Keratinocyte (primary cell): ENCODE measurements around the gene ZNF558. TPM values are rescaled to one million over a fixed set of nuclear protein-coding genes. Genes with fewer than 3 reads are reported as not detected.
"Not testable (repeated sequence)": the region's sequence is repeated elsewhere in the genome, so short reads cannot be mapped to it uniquely, and the experiment has no call there.

Source experiments
- DNase-seq: peaks from one replicate; pipeline ENCODE4 v3.0.0-alpha.2; 2011; ENCODE audit warnings: low read depth, missing footprints, low spot score
- FAIRE-seq: peaks from 2 replicates; lab custom pipeline; 2011; peaks lifted over from hg19 to GRCh38; lab: Jason Lieb, UNC
- H2AFZ ChIP-seq: 2 replicates; pipeline ENCODE4 v1.6.0; 2012; ENCODE audit warnings: low read length, control low read depth, inconsistent platforms; ENCODE audit not compliant: control insufficient read depth
- H3K27ac ChIP-seq: 2 replicates; pipeline ENCODE4 v1.5.1; 2011; ENCODE audit warnings: low read length; ENCODE audit not compliant: control insufficient read depth, insufficient read depth
- H3K27me3 ChIP-seq: 3 replicates; pipeline ENCODE4 v1.6.0; 2011; ENCODE audit warnings: low read length; ENCODE audit not compliant: control insufficient read depth, insufficient read depth; ENCODE audit errors: extremely low read depth
- H3K36me3 ChIP-seq, 2 experiments: 2 replicates in 1 of 2; 3 replicates in 1 of 2; pipeline ENCODE4 v1.5.1; 2011; ENCODE audit warnings: low read length in 2 of 2, mild to moderate bottlenecking in 1 of 2; ENCODE audit not compliant: control insufficient read depth in 2 of 2, insufficient read depth in 2 of 2; ENCODE audit errors: extremely low read depth in 1 of 2
- H3K4me1 ChIP-seq: 3 replicates; pipeline ENCODE4 v1.5.1; 2011; ENCODE audit warnings: low read length; ENCODE audit not compliant: control insufficient read depth, insufficient read depth; ENCODE audit errors: extremely low read depth
- H3K4me2 ChIP-seq: 3 replicates; pipeline ENCODE4 v1.6.0; 2011; ENCODE audit warnings: low read depth, low read length; ENCODE audit not compliant: control insufficient read depth, insufficient read depth; ENCODE audit errors: extremely low read depth
- H3K4me3 ChIP-seq, 3 experiments: fragments of 200-600 bp in 1 of 3; sonication (generic) in 1 of 3; 2 replicates in 2 of 3; 3 replicates in 1 of 3; pipeline ENCODE4 v1.5.1; 2011 to 2016; ENCODE audit warnings: low read length in 3 of 3, mild to moderate bottlenecking in 3 of 3, control low read depth in 2 of 3, inconsistent platforms in 1 of 3, low read depth in 1 of 3, mixed read lengths in 1 of 3, mixed run types in 1 of 3, moderate library complexity in 1 of 3; ENCODE audit not compliant: control insufficient read depth in 2 of 3, insufficient read depth in 2 of 3; ENCODE audit errors: extremely low read depth in 1 of 3
- H3K79me2 ChIP-seq: 2 replicates; pipeline ENCODE4 v1.6.0; 2012; ENCODE audit warnings: low read length; ENCODE audit not compliant: control insufficient read depth, insufficient read depth
- H3K9ac ChIP-seq: 3 replicates; pipeline ENCODE4 v1.6.0; 2011; ENCODE audit warnings: low read length; ENCODE audit not compliant: control insufficient read depth, insufficient read depth; ENCODE audit errors: extremely low read depth
- H3K9me1 ChIP-seq: 3 replicates; pipeline ENCODE4 v1.6.0; 2011; ENCODE audit warnings: low read length; ENCODE audit not compliant: control insufficient read depth, insufficient read depth; ENCODE audit errors: extremely low read depth
- H3K9me3 ChIP-seq: 2 replicates; pipeline ENCODE4 v1.5.1; 2012; ENCODE audit warnings: low read depth, low read length; ENCODE audit not compliant: control insufficient read depth
- H4K20me1 ChIP-seq: 3 replicates; pipeline ENCODE4 v1.6.0; 2011; ENCODE audit warnings: low read length; ENCODE audit not compliant: control insufficient read depth, insufficient read depth; ENCODE audit errors: extremely low read depth
- EZH2 ChIP-seq: IDR thresholded peaks from one replicate; pipeline ENCODE4 v1.6.1; 2012; ENCODE audit warnings: inconsistent platforms, mild to moderate bottlenecking, low read length, moderate library complexity
- dilution Hi-C: fragments of 300-500 bp; cut with MboI; formaldehyde crosslinking; loops from one replicate; pipeline ENCODE4 v1.7.0; 2020; ENCODE audit warnings: low sequenced_read_pairs; ENCODE audit not compliant: extremely low pct_ligation_motif_present
- polyA plus RNA-seq, 5 experiments: library from polyadenylated mRNA; depleted of rRNA in 3 of 5; stranded (reverse) in 3 of 5; stranded (forward) in 1 of 5; unstranded in 1 of 5; fragments of >200 nt; gene quantifications; 1 replicate in 1 of 5; 2 replicates in 3 of 5; 3 replicates in 1 of 5; pipeline versions ENCODE4 v1.2.1 to v1.2.3, GENCODE V29; 2011 to 2012; ENCODE audit warnings: missing spikeins in 2 of 5, low read depth in 1 of 5, low replicate concordance in 1 of 5
- TF ChIP-seq, protein P1 (sequence below), 3 experiments: IDR thresholded peaks in 1 of 3; conservative IDR thresholded peaks in 1 of 3; optimal IDR thresholded peaks in 1 of 3; 2 replicates in 2 of 3; 3 replicates in 1 of 3; pipeline versions ENCODE3 to v1.5.1; 2011; ENCODE audit warnings: low read length in 3 of 3, mild to moderate bottlenecking in 3 of 3, moderate library complexity in 2 of 3, control low read depth in 1 of 3, inconsistent platforms in 1 of 3; ENCODE audit not compliant: insufficient read depth in 2 of 3; ENCODE audit errors: extremely low read depth in 1 of 3

Gene ZNF558
- polyA plus RNA-seq, 1 donor (not counting 4 experiments of a cell fraction or from before 2014, with no cell fraction given): 17.1 TPM

GRCh38 chr19:8806661-8807060 lies 25.4 kb downstream of the ZNF558 start:
- dilution Hi-C loops: no loop called here
- Histone ChIP-seq H3K27ac (no peak overlapping the region), H3K9me1 (no peaks in the 10 kb centered on the region), H3K36me3 (peaks cover 8 to 18% of the 10 kb centered on the region in 2 experiments), H3K79me2 (no peaks in the 10 kb centered on the region), H3K4me2 (no peak overlapping the region), H4K20me1 (no peaks in the 10 kb centered on the region), H3K4me1 (no peaks in the 10 kb centered on the region), H3K4me3 (no peak overlapping the region), H3K27me3 (no peaks in the 10 kb centered on the region), H2AFZ (no peak overlapping the region), H3K9me3 (peaks cover 21% of the 10 kb centered on the region), H3K9ac (no peak overlapping the region)
- FAIRE-seq (no peak), DNase-seq (no peak)
- no peak for TF ChIP-seq EZH2
- TF ChIP-seq, protein P1, sequence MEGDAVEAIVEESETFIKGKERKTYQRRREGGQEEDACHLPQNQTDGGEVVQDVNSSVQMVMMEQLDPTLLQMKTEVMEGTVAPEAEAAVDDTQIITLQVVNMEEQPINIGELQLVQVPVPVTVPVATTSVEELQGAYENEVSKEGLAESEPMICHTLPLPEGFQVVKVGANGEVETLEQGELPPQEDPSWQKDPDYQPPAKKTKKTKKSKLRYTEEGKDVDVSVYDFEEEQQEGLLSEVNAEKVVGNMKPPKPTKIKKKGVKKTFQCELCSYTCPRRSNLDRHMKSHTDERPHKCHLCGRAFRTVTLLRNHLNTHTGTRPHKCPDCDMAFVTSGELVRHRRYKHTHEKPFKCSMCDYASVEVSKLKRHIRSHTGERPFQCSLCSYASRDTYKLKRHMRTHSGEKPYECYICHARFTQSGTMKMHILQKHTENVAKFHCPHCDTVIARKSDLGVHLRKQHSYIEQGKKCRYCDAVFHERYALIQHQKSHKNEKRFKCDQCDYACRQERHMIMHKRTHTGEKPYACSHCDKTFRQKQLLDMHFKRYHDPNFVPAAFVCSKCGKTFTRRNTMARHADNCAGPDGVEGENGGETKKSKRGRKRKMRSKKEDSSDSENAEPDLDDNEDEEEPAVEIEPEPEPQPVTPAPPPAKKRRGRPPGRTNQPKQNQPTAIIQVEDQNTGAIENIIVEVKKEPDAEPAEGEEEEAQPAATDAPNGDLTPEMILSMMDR (optimal IDR thresholded peaks at IDR 0.05 in 1 of 3, IDR thresholded peaks at IDR 0.05 in 1 of 3, conservative IDR thresholded peaks at IDR 0.05 in 1 of 3; ENCODE audit: extremely low read depth in 1 of 3, insufficient read depth in 2 of 3, low read length in 3 of 3): no peak

GRCh38 chr19:8794823-8795222 lies 37.3 kb downstream of the ZNF558 start:
- FAIRE-seq: no peak
- dilution Hi-C loops: no loop called here
- Histone ChIP-seq H3K4me3 (no peak overlapping the region), H4K20me1 (no peaks in the 10 kb centered on the region), H3K9ac (no peak overlapping the region), H3K36me3 (no peaks in the 10 kb centered on the region), H3K4me1 (no peaks in the 10 kb centered on the region), H3K9me3 (no peaks in the 10 kb centered on the region), H3K4me2 (no peak overlapping the region), H3K9me1 (no peaks in the 10 kb centered on the region), H3K27ac (no peak overlapping the region), H2AFZ (no peak overlapping the region), H3K79me2 (no peaks in the 10 kb centered on the region), H3K27me3 (no peaks in the 10 kb centered on the region)
- no peak for DNase-seq
- TF ChIP-seq, protein P1 (optimal IDR thresholded peaks at IDR 0.05 in 1 of 3, IDR thresholded peaks at IDR 0.05 in 1 of 3, conservative IDR thresholded peaks at IDR 0.05 in 1 of 3; ENCODE audit: extremely low read depth in 1 of 3, insufficient read depth in 2 of 3, low read length in 3 of 3): no peak
- no peak for TF ChIP-seq EZH2

DNA sequence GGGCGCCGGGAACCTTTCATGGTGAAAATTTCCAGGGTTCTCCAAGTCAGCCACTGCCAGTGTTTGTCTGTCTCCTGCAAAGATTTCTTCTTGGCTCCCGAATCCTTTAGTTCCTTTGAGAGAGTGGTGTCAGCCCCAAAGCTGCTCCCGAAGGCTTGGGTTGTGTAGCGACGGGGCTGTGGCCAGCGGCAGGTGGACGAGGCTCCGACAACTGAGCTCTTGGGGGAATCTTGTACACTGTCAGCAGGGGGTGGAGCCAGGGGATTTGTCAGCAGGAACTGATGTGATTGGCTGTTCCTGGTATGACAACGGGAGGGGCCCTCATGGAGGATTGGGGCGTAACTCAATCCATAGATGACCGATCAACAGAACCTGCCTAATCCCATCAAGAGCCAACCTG lies 58.5 kb downstream of the ZNF558 start:
- H3K27me3 ChIP-seq, H3K9me3 ChIP-seq, FAIRE-seq, H3K9me1 ChIP-seq, H3K36me3 ChIP-seq, H3K9ac ChIP-seq, H2AFZ ChIP-seq, H3K4me2 ChIP-seq, DNase-seq, H3K4me3 ChIP-seq, H3K4me1 ChIP-seq, H3K27ac ChIP-seq, dilution Hi-C loops, H4K20me1 ChIP-seq, H3K79me2 ChIP-seq: not testable (repeated sequence)

GRCh38 chr19:8769265-8769664 lies 62.8 kb downstream of the ZNF558 start:
- H3K4me3 ChIP-seq, H3K4me1 ChIP-seq, H3K9me1 ChIP-seq, H3K4me2 ChIP-seq, H4K20me1 ChIP-seq, H2AFZ ChIP-seq, DNase-seq, H3K27me3 ChIP-seq, dilution Hi-C loops, H3K27ac ChIP-seq, H3K9ac ChIP-seq, FAIRE-seq, H3K9me3 ChIP-seq, H3K79me2 ChIP-seq, H3K36me3 ChIP-seq: not testable (repeated sequence)
